ENCODE measurements around the gene CTNND2.
"Not testable (repeated sequence)": the region's sequence is repeated elsewhere in the genome, so short reads cannot be mapped to it uniquely, and the experiment has no call there.

The CTNND2 gene

GRCh38 chr5:11468334-11469039 is 435.8 kb downstream of the CTNND2 start:
- no peak for DNase-seq (ENCODE audit: low read depth, low spot score)

GRCh38 chr5:11467588-11467987 is 436.7 kb downstream of the CTNND2 start:
- DNase-seq (ENCODE audit: low read depth, low spot score) = no peak

GRCh38 chr5:11459716-11460115 is 444.5 kb downstream of the CTNND2 start:
- no peak for DNase-seq (ENCODE audit: low read depth, low spot score)

- no peak for DNase-seq (ENCODE audit: low read depth, low spot score)
Observed at GRCh38 chr5:11455505-11455904, 448.7 kb downstream of the CTNND2 start.

DNA sequence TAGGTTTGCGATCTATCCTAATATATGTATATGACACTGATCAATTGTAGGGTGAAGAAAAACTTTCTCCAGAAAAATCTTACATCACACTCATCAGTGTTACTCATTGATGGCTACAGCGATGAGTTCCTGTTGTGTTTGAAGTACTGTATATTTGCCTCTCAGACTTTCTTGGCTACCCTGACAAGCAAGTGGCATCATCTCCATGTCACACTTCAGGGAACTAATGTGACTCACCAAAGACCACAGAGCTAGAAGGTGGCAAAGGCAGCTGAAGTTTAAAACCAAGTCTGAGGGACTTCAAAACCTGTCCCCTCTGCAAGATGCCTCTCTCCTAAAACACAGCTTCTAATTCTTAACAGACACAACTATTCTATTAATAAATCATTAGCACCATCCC is 451.4 kb downstream of the CTNND2 start:
- no peak for DNase-seq (ENCODE audit: low read depth, low spot score)

GRCh38 chr5:11449966-11450365 is 454.3 kb downstream of the CTNND2 start:
- DNase-seq (ENCODE audit: low read depth, low spot score) = no peak

DNA sequence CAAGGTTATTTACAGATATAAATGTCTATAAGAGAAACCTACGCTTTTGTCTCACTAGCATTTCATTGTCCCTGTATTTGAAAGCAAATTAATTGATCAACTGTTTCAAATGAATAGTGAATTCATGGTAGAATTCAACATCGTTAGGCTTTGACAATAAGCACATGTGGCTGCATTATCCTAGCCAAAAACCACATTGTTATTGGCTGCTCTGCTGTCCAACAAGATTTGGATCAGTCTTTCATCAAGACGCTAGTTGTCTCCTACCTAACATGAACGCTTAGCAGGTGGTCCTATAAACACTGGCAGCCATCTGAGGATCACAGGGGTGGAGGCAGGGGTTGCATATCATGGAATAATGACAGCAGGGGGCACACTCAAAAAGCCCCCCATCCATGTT is 455.0 kb downstream of the CTNND2 start:
- DNase-seq (ENCODE audit: low read depth, low spot score) = no peak

- DNase-seq (ENCODE audit: low read depth, low spot score) = no peak
Observed at GRCh38 chr5:11443831-11444230, 460.4 kb downstream of the CTNND2 start.

DNA sequence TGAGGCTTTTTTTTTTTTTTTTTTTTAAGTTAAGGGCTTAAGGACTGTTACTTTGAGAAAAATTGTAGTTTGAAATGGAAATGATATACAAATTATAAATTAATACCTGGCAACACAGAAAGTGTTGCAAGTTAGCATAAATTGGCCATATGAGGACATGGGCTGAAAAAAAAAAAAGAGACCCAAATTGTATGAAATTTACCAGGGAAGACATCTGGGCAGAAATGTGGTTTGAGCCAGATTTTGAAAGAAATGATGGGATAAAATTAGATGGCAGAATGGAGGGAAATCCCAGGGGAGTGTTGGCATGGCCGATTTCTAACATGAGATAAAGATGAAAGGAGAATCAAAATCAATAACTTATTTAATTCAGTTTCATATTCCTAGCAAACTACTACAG is 472.1 kb downstream of the CTNND2 start:
- DNase-seq (ENCODE audit: low read depth, low spot score) = no peak

DNA sequence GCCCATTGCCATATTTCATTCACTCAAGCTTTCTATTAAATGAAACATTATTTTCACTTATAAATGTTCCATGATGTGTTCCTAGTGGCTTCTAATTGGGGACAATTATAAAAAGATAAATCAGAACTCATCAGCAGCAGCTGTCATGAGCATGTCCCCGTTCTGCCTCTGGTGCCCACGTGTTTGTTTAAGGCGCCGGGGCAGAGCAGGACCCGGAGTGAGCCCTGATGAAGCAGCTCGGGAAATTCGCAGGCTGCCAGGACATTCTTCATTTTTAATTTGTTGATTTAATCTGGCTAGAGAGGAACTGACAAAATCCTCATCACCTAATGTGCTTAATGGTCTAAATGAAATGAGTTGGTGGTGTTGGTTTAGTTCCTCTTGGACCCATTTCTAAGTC is 475.0 kb downstream of the CTNND2 start:
- no peak for DNase-seq (ENCODE audit: low read depth, low spot score)

DNA sequence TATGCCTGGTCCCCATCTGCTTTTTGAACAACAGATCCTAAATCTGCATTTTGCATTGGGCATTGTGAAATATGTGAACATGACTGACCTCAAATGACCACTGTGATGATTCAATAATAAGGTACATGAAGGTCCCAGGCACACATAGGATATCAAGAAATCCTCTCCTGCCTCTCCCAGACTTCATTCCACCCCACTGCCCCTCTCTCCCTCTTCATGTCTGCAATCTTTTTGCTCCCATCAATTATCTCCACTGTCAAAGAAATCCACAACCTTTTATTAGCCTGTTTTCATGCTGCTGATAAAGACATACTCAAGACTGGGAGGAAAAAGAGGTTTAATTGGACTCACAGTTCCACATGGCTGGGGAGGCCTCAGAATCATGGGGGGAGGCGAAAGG is 476.7 kb downstream of the CTNND2 start:
- DNase-seq (ENCODE audit: low read depth, low spot score) = no peak

- DNase-seq (ENCODE audit: low read depth, low spot score) = no peak
Observed at GRCh38 chr5:11426442-11426841, 477.8 kb downstream of the CTNND2 start.

DNA sequence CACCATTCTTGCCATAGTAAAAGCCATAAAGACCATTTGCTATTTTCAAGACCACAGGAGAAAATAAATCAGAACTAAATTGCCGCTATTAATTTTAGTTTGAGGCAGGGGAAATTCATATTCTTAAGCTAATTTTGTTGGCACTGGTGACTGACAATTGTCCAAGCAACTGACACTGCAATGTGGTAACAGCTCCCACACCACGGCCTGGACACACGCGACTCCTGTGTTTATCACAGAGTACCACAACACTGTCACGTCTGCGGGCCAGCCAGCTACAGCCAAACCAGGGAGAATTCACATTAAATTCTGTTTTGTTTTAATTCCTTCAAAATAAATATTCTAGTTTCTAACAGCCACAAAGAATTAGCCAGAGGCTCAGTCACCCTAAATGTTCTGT is 481.9 kb downstream of the CTNND2 start:
- DNase-seq (ENCODE audit: low read depth, low spot score) = no peak

- no peak for DNase-seq (ENCODE audit: low read depth, low spot score)
Observed at GRCh38 chr5:11420969-11421368, 483.3 kb downstream of the CTNND2 start.

GRCh38 chr5:11415751-11416150 is 488.5 kb downstream of the CTNND2 start:
- DNase-seq (ENCODE audit: low read depth, low spot score) = no peak

DNA sequence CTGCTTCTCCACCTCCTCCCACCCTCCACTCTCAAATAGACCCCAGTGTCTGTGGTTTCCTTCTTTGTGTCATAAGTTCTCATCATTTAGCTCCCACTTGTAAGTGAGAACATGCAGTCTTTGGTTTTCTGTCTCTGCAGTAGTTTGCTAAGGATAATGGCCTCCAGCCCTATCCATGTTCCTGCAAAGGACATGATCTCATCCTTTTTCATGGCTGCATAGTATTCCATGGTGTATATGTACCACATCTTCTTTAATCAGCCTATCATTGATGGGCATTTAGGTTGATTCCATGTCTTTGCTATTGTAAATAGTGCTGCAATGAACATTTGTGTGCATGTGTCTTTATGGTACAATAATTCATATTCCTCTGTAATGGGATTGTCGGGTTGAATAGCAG is 489.5 kb downstream of the CTNND2 start:
- DNase-seq (ENCODE audit: low read depth, low spot score) = not testable (repeated sequence)

DNA sequence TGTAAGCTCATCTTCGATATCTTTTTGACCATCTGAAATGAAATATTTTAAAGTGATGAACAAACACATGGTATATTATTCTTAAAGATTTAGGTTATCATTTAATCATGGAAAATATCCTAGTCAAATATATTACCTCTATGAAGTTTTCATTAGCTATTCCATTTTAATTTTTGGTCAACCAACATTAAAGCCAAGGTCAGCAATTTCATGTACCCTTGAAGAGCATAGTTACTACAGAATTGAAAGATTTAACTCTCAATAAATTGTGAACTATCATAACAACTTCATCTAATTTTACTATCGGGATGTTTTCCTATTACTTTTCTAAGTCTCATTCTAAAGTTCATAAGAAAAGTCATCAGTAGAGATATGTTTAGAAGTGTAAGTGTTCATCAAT is 492.6 kb downstream of the CTNND2 start:
- DNase-seq (ENCODE audit: low read depth, low spot score) = no peak

- no peak for DNase-seq (ENCODE audit: low read depth, low spot score)
Observed at GRCh38 chr5:11407556-11408145, 496.6 kb downstream of the CTNND2 start.

- DNase-seq (ENCODE audit: low read depth, low spot score) = no peak
Observed at GRCh38 chr5:11400316-11400715, 503.9 kb downstream of the CTNND2 start.

GRCh38 chr5:11398728-11399127 is 505.5 kb downstream of the CTNND2 start:
- no peak for DNase-seq (ENCODE audit: low read depth, low spot score)

- no peak for DNase-seq (ENCODE audit: low read depth, low spot score)
Observed at GRCh38 chr5:11397549-11397948, 506.7 kb downstream of the CTNND2 start.

GRCh38 chr5:11396917-11397316 is 507.3 kb downstream of the CTNND2 start:
- no peak for DNase-seq (ENCODE audit: low read depth, low spot score)

DNA sequence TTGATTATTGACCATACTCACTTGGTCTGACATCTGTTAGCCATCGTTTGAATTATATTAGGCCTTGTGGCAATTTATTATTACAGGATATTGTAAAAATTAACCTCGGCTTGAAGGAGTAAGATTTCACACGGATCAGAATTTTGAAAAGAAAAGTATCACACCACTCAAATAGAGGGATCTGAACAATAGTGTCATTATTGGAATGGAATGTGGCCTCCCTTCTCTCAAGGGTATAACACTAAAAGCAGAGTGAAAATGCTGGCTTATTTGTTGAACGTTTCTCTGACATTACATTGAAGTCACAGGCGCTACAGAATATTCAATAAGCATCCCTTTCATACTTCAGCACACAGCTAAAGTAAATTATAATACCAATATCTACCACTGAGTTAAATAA is 509.3 kb downstream of the CTNND2 start:
- DNase-seq (ENCODE audit: low read depth, low spot score) = no peak

DNA sequence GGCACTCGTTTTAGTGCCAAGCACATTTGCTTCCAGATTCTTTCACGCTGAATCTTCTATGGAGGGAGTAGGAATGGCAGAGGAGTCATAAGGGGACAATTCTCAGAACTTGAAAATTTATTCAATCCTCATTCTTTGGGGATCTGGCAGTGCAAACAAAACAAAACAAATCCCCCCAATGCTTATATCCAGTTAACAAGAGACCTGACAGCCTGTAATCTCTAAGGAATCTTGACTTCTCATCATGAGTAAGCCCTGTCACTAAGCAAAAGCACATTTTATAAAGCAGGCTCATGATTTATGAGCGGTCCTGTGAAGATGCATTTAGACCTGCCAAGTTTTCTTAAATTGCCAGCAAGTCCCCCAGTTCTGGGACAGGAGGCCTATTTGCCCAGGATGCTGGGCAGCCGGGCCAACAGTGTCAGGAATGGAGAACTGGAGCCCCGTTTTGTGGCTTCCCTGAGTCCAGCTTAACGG is 513.9 kb downstream of the CTNND2 start:
- DNase-seq (ENCODE audit: low read depth, low spot score) = no peak

All from activated CD4-positive, CD25-positive, alpha-beta regulatory T cell treated with anti-CD3 and anti-CD28 coated beads, Interleukin-2, amount 50 U/mL, for 16 hours (primary cell).